Stimulated activated CD8-positive, alpha-beta memory T cell treated with anti-CD3 and anti-CD28 coated beads, Interleukin-12 subunit alpha, Interleukin-12 subunit beta, amount 100 ng/mL, for 24 hours (primary cell): ENCODE measurements around the gene DTWD1.
A peak's percentile ranks its signal among the peaks of the same experiment; 100 is the strongest.
"Not testable (repeated sequence)": the region's sequence is repeated elsewhere in the genome, so short reads cannot be mapped to it uniquely, and the experiment has no call there.

ENCODE experiments used
- DNase-seq: peaks from one replicate; pipeline ENCODE4 v3.0.0-alpha.2; 2020; ENCODE audit errors: extremely low read depth

The DTWD1 gene

GRCh38 chr15:49620658-49621368 lies at the start of gene DTWD1, which contains the start of gene FAM227B:
DTWD1 (plus strand) TSS chr15:49621048; CDS start chr15:49625168, 4,120 bp downstream.
FAM227B (minus strand) TSS chr15:49620818; CDS start chr15:49615171, 5,647 bp downstream.
- peak; percentile 80 for DNase-seq

- no peak for DNase-seq
These were observed 47.4 kb upstream of the DTWD1 start for GRCh38 chr15:49573421-49573820.

GRCh38 chr15:49589030-49589429 lies 31.8 kb upstream of the DTWD1 start:
- DNase-seq, result no peak

DNA sequence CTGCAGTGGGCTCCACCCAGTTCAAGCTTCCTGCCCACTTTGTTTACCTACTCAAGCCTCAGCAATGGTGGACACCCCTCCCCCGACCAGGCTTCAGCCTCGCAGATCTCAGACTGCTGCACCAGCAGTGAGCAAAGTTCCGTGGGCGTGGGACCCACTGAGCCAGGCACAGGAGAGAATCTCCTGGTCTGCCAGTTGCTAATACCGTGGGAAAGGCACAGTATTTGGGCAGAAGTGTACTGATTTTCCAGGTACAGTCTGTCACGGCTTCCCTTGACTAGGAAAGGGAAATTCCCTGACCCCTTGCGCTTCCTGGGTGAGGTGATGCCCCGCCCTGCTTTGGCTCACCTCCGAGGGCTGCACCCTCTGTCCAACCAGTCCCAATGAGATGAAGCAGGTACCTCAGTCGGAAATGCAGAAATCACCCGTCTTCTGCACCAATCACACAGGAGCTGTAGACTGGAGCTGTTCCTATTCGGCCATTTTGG lies 28.0 kb upstream of the DTWD1 start:
- not testable (repeated sequence) for DNase-seq

GRCh38 chr15:49604625-49605409 lies 16.0 kb upstream of the DTWD1 start:
- no peak for DNase-seq

- no peak for DNase-seq
These were observed 15.3 kb upstream of the DTWD1 start for GRCh38 chr15:49605588-49605987.

DNA sequence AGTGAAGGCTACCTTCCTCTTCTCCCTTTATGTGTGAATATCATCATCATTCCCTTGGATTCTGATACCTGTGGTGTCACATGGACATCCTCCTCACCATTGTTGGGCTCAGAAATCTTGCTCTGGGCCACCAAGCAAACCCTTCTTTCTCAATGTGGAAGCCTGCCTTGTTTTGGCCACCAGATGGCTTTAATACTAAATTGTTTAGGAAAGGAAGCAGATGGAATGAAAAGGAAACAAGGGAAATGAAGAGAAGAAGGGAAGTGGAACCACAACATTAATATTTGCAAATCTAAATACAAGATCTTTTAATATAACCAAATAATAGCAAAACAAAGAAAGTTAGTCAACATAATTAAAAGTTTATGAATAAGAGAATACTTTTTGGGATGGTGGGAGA lies 14.3 kb upstream of the DTWD1 start:
- DNase-seq, result no peak

GRCh38 chr15:49610157-49610918 lies 10.5 kb upstream of the DTWD1 start:
- no peak for DNase-seq

DNA sequence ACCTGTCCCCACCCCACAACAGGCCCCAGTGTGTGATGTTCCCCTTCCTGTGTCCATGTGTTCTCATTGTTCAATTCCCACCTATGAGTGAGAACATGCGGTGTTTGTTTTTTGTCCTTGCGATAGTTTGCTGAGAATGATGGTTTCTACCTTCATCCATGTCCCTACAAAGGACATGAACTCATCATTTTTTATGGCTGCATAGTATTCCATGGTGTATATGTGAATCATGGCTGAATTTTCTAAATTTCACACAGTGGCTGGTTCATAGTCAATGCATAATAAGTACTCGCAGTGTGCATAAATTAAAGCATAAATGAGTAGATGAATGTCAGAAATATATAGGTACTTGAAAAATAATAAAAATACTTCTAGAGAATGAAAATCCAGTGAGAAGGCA lies 8.6 kb upstream of the DTWD1 start:
- DNase-seq, result not testable (repeated sequence)

- no peak for DNase-seq
These were observed 1.6 kb upstream of the DTWD1 start for GRCh38 chr15:49619226-49619625.

GRCh38 chr15:49620199-49620598 lies 649 bp upstream of the DTWD1 start:
- no peak for DNase-seq

DNA sequence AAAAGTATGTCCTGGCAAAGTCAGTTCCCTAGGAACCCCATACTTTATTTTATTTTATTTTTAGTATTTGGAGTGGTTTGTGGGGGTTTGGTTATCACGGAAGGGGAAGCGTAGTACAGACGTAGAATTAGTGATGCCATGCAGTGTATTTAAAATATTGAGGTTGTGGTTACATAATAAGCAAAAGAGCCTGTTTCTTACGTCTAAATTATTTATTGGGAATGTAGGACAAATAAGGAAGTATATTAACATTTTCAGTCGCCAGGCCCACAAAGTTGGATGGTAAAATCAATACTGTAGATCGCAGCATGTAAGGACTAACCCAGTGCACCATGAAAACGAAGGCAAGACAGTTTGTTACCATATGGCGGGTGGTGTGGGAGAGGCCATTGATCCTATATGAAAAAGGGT lies 558 bp downstream of the DTWD1 start:
- DNase-seq, result no peak

- no peak for DNase-seq
These were observed 1.0 kb downstream of the DTWD1 start for GRCh38 chr15:49621887-49622286.

DNA sequence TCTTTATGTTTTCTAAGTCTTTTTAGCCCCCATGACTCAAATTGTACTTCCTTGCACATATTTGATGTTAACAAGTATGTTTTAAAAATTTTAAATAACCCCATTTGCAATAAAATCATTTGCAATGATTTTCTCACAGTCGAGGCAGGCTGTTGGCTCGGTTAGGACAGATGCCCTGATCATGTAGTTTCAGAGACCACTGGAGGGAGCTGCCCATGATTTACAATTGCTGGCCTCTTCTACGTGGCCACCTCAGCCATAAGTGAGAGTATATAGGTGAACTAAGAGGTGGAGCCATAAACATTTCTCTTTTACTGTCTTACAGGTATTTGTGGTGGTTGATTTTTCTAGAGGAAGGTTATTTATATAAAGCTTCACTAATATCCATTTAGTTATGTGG lies 1.7 kb downstream of the DTWD1 start:
- DNase-seq, result no peak

GRCh38 chr15:49624056-49624455 lies 3.2 kb downstream of the DTWD1 start:
- no peak for DNase-seq

DNA sequence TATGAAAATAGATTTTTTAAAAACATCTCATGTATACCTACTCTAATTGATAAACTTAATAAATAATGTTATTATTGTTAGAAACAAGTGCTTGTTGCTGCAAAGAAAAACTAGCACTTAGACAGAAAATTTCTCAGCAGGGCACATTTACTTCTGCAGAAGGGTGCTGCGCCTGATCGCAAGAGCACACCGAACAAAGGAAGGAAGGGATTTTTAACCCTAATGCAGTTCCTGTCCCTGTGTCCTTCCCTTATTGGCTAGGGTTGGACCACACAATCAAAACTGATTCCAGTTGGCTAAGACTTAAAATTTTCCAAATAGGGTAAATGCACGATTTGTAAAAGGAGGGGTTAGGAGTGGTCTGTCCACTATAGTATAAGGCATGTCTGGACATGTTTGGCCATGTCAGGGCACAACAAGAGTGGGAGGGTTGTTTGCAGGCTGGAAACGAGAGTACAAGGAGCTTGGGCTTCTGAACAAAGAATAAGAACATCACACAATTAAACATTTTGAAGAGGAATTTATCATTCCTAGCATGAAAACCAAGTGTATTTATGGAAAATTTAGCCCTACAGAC lies 4.7 kb downstream of the DTWD1 start:
- DNase-seq, result no peak

DNA sequence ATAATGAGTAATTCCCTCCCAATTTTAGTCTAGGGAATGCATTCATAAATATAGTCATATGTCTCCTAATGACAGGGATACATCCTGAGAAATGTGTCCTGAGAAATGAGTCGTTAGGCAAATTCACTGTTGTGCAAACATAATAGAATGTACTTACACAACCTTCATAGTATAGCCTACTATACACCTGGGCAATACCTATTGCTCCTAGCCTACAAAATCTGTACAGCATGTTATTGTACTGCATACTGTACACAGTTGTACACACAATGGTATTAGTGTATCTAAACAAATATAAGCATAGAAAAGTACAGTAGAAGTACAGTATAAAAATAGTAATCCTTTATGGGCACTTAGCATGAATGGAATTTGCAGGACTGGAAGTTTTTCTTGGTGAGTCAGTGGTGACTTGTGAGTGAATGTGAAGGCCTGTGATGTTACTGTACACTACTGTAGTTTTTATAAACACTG lies 6.6 kb downstream of the DTWD1 start:
- DNase-seq, result no peak

DNA sequence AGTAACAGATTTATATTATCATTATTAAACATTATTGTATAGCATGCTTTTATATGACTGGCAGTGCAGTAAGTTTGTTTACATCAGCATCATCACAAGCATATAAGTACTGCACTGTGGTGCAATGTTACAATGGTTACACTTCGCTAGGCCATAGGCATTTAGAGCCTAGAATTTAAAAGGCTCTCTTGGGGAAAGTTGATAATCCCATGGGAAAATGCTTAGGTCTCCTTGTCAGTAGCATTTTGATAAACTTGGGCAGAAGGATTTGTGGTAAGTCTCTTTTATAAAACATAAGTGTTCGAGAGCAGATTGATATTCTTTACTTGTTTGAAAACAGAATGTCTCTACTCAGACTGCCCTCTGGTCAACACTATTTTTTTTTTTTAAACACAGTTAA lies 7.5 kb downstream of the DTWD1 start:
- no peak for DNase-seq

DNA sequence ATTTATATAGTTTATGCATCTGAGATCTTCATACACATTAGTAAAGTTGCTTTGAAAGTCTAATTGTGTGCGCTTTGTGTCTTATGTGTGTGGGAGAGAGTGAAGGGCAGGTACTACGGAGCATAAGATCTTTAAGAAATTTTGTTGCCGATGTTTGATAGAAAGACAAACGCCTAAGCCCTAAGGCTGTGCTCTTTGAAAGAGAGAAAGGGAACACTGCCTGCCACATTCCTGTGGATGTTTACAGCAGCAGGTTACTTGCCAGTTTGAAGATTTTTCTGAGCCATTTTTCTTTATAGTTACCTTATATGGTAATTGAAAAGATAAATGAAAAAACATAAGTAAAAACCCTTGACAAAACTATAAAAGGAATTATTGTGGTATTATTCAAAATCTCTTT lies 17.0 kb downstream of the DTWD1 start:
- DNase-seq, result no peak

DNA sequence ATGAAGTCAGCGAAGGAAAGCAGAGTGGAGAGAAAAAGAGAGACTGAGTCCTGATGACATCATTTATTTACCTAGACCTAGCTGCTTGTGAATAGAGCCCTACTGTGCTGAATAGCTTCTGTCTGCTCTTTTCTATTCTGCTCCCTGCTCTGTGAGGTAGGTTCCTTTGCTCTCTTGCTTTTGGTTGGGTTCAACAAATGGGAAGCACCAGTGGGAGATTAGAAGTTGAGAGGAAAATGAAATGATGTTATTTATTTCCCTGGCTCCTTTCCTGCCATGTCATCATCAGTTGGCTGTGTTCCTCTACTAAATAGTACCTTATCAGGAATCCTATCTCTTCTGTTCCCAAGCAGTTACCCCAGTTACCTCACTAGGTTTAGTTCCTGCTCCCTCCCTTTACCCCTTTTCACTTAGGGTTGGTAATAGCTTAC lies 23.5 kb downstream of the DTWD1 start:
- DNase-seq, result no peak

DNA sequence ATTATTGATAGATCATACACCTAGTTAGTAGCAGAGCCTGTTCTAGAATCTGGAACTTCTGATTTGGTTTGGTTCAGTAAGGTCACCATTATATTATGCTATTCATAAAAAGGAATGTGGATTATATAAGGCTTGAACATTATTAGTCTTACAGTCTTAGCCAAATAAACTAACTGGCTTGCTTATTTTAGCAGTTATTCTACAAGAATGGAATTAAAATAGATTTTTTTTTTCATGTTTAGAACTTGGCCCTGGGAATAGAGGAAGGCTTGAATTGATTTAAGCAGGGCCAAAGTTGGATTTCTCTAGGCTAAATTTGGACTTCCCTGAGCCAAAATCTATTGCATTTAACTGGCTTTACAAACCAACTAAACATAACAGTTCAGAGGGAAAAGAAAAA lies 24.4 kb downstream of the DTWD1 start:
- DNase-seq, result no peak

- DNase-seq, result no peak
These were observed 25.1 kb downstream of the DTWD1 start for GRCh38 chr15:49645941-49646340.
